HG03575 (cell line): ENCODE results near the gene ZNF385D.

ENCODE experiments used
- ATAC-seq: cut with Tn5 transposase; IDR thresholded peaks from one replicate; pipeline ENCODE4 v1.9.1; 2021; ENCODE audit not compliant: unreplicated experiment, insufficient number of reproducible peaks, low FRiP score; ENCODE audit errors: extremely low read depth

The ZNF385D gene

DNA sequence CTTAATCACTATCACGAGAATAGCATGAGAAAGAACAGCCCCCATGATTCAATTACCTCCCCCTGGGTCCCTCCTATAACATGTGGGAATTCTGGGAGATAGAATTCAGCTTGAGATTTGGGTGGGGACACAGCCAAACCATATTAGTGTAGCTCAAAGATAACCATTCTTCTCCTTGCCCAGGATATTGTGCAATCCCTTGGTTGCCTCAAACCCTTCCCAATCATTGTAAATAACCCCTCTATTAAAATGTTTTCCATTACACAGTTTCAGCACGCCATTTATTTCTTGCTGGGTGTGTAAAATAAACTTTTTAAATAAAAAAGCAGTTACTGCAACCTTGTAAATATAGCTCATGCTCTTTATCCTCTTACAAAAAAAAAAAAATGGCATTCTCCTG is 47.7 kb downstream of the ZNF385D start:
- no peak for ATAC-seq

DNA sequence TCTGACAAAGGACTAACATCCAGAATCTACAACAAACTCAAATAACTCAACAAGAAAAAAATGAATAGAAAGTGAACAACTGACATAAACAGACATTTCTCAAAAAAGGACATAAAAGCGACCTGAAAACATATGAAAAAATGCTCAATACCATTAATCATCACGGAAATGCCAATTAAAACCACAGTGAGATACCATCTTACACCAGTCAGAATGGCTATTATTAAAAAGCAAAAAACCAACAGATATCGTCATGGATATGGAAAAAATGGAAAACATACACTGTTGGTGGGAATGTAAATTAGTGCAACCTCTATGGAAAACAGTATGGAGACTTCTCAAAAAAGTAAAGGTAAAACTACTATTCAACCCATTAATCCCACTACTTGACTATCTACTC is 53.3 kb downstream of the ZNF385D start:
- ATAC-seq, result no peak

DNA sequence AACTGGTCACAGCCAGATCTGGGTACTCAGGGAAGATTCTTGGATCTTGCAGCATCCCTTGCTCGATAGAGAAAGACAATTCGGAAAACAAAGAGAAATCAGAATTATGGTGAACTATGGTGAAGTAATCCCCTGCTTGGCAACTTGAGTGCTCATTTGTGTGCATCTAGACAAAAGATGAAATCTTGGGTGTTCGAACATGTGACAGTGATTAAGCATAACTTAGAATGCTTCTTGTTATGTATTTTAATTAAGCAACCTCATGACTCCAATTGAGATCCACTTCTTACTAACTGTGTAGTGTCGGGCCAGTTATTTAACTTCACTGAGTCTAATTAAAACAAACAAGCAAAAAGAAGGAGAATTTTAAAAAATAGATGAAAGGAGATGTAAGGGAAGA is 56.5 kb downstream of the ZNF385D start:
- ATAC-seq, result no peak

DNA sequence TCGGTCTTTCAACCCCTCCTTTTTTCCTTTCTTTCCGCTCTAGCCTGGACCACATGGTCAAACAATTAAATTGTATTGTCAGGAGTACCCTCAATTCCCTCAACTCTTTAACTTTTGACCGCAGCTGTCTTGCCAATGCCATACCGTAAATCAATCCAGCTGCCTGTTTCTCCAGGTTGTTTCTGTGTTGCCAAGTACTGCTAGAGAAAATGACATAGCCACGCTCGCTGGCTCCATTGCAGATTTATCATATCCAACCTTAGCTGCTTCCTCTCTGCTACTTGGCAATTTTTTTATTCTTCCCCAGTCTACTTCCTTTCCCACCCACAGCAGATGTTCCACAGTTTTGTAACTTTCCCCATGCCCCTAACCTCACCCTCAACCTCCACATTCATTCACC is 60.0 kb downstream of the ZNF385D start:
- ATAC-seq, result no peak

DNA sequence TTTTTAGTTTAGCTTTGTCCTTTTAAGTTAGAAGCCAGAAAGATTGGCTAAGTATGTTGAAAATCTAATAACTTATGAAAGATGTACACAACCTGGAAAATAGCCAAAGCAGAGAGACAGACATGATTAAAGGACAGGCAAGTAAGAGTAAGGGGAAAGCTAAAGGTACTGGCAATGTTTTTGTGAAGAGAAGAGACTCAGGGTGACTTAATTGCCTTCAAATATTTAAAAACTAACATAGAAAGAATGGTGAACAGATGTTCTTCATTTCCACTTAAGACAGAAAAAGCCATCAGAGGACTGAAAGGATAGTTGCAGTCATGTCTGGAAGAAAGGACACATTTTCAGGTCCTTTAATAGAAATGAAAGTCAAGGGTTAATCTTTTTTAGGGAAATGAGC is 68.8 kb downstream of the ZNF385D start:
- ATAC-seq, result no peak

DNA sequence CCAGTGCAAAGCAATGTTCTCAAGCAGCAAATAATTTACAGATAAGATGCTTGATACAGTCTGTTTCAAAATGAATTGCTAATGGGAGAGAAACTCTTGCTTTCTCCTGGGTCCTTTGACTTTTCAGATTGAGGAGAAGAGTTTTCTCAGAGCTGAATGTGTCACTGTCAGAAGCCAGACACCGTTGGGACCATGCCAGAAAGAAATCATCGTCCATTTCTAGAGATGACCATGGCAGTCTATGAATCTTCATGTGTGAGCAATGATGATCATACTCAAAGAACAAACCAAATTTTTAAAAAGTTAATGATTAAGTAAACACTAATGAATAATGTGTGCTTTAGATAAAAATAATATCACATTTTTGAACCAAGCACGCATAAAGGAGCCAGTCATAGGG is 77.6 kb downstream of the ZNF385D start:
- no peak for ATAC-seq

DNA sequence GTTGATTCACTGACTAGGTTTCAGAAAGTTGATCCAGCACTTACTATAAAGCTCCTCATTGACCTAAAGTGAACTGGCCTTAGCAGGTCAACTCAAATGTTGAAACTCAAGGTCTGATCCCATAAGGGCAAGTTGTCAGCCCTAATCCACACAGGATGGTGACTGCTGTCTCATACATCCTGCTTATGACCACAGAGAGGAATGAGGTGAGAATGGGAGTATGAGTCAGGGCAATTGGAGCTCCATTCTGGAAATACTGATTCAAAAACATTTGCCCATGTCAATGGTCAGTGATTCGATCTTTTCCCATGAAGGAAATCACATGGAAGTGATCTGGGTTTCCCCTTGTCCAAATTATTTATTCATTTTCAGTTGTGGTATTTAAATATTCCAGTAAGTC is 78.7 kb downstream of the ZNF385D start:
- ATAC-seq, result no peak

DNA sequence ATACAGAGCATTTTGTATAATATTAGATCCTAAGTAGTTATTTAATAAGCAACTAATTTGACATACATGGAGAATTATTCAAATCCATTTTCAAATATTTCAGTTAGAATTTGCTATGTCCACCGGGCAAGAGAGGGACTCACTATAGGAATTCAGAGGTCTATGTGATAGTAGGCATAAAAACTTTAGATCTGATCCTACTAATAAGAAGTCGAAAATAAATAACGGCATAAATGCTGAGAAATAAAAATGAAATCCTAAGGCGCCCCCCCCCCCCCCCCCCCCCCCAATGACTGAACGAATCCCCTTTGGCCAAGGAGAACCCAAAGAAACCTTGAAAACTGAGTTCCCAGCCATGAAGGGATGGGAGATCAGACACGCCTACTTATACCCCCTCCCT is 80.6 kb downstream of the ZNF385D start:
- ATAC-seq, result no peak

DNA sequence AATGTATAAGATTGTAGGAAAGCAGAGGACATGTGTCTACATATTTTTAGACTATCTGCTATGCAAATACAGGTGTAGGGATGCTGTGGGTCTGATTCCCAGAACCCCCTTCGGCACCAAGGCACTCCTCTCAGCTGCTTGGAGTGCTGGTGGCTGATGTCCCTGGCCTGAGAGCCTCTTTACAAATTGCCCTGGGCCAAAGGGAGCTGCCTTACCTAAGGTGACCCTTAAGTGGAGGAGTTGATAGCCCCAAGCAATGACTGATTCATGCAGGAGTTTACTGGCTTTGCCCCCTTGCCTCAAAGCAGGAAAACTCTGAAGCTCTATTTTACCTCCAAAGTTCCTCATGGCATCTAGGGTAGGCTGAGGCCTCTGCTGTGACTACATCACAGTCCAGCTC is 83.0 kb downstream of the ZNF385D start:
- no peak for ATAC-seq

DNA sequence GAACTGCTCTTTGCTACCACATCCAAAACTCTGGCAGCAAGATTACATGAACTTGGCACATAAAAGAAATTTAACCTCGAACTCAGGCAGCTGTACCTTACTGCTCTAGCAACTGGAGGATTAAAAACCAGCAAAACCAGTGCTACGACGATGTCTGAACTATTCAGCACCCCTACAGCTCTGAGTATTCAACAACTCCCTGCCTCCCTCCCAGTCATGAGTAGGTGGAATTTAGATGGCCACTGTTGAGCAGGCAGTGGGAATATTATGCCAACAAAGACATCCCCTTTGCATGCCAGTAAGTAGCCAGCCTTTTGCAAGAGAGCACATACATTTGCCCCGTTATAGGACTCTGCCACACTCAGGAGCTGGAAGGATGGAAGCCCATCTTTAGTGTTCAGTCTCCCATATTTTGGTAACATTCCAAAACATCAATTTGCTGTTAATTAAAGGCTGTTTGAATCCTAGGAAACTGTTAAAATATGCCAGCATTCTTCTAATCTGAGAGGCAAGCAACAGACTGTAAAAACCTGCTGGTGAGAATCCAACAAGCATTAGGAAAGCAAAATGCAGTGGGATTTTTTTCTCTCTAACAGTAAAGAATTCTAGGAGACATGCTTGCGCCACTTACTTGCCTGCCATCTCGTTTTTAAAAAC is 85.4 kb downstream of the ZNF385D start:
- no peak for ATAC-seq

DNA sequence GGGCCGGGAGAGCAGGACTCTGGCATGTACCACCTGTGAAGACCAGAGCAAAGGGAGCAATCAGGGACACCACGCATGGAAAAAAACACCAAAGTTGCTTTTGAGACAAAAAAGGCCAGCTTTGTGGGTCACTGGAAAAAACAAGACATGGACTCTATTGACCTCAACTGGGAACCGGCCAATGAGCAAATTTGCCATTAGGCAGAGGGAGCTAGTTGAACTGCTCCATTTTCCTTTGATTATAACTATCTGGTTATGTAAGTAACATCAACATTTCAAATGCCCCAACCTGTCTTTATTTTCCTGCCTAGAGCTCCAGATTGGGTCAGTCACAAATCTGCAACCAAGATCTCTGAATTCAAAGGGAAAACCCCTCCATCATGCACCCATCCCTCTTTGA is 86.0 kb downstream of the ZNF385D start:
- no peak for ATAC-seq

DNA sequence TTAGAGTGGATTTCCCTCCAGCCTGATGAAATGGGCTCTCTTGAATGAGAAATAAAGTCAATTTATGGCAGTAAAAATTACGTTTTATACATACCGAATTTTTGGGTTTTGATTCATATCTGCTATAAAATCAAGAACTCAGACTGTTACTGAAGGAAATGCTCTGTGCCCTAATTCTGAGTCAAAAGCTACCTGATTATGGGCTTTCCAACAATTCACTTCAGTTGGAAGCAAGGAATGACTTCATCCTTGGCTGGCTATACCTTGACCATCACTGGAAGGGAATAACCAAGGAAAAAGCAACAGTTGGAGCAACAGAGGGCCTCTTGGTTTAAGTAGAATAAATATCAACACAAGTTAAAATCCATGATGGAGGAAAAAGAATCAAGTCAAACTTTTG is 88.6 kb downstream of the ZNF385D start:
- no peak for ATAC-seq

DNA sequence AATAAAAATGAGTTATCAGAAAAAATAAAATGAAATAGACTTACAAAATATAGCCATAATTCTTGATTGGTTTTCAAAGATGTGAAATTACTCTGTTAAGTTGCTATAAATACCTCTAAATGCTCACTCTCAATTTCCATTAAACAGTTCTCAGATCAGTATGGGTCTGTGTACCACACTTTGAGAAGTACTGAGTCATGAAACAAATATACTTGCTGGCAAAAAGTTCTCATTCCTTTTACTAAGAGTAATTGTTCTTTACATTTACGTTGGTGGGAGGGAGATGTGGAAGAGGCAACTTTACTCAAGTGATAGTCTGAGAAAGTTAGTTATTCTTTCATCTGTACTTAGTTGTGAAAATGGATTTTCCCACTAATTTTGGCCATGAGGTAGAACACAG is 96.3 kb downstream of the ZNF385D start:
- ATAC-seq, result no peak

DNA sequence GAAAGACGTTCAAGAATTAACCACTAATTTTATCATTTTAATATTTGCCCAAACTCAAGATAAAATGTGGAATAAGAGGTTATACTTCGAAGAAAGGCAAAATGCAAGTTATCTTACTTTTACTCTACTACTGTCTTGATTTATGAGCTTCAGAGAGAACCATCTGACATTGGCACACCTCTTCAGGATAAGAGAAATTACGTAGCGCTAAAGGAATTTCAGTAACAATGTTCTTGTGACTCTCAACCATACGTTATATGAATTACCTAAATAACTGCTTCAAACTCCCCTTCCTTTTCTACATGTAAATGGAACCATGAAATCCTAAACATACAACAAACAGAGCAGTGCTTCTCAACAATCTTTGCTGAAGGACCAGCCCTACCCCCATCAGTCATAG is 96.8 kb downstream of the ZNF385D start:
- ATAC-seq, result no peak

DNA sequence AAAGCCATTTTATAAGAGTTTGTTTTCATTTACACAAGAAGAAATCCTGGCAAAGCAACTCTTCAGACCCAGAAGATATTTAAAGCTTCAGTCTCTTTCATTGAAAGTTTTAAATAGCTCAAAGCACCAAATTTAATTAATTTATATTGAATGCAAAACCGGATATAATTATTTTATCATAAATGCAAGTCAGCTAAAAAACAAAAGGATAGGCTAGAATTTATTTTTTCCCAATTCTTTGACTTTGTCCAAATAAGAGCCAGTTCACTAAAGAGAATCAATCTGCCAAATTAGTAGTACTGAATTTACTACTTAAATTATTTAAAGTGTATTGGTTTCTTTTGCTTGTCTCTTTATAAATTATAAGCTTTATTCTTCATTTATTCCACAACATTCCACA is 101.5 kb downstream of the ZNF385D start:
- no peak for ATAC-seq

DNA sequence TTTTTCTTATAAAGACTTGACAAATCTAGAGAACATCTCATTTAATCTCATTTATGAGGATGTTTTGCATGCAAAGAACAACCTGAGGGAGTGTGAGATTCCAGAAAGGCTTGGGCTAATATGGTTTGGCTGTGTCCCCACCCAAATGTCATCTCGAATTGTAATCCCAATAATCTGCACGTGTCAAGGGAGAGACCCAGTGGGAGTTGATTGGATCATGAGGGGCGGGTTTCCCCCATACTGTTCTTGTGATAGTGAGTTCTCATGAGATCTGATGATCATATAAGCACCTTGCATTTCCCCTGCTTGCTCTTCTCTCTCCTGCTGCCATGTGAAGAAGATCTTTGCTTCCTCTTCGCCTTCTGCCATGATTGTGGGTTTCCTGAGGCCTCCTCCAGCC is 103.0 kb downstream of the ZNF385D start:
- ATAC-seq, result no peak

DNA sequence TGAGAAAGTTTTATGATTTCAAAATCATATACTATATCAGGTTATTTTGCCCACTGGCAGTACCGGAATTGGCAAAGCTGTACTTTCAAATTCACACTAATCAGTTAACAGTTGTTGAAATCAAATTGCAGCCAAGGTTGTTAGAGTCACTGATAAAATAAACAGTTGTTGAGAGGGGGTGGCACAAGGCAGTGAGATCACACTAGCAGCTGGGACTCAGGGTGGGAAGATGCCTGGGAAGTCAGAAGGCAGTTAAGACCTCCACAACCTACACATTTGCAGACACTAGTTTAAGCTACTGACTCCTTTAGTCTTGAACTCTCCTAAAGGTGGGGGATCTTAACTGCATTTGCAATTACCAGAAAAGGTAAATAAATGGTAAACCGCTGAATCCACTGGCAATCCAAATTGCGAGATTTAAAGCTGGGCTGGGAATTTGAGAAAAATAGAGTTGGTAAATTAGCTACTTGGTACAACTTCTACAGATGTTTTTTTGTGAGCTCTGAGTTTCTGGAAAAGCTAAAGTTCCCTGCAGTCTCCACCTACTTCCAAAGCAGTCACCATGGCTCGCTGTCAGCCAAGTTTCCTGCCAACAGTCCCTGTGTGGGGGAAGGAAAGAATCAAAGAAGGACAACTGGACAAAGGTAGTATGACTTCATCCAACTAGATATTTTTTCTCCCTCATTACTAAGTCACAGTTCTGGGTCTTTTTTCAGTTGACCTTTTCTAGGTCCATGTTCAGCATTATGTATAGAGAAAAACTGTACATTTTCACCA is 105.7 kb downstream of the ZNF385D start:
- ATAC-seq, result no peak

DNA sequence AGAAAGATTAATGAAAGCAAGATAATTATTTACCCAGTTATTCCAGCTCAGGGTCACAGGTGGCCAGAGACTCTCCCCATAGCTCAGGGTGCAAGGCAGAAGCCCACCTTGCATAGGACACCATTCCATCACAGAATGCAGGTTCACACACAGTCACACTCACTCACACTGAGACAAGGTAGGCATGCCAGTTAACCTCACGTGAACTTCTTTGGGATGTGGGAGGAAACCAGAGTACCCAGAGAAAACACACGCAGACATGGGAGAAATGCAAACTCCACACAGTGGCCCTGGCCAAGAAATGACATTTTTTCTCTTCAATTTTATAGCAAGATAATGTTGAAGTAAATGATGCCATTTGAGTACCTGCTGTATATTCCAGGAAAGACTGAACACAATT is 106.7 kb downstream of the ZNF385D start:
- ATAC-seq, result no peak

DNA sequence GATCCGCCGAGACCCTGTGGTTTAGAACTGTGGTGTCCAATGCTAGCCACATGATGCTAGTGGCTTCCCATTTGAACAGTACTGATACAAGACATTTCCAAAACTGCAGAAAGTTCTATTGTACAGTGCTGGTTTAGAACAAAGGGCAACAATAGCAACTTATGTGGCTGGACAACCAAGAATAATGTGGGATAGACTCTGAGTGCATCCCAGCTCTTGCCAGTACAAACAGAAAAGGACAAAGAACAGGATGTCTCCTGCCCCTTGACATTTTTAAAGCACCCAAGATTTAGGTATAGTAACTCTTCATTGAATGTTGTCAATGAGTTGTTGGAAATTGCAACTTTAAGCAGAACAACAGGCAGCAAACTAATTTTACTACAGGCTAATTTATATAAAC is 107.3 kb downstream of the ZNF385D start:
- ATAC-seq, result no peak

DNA sequence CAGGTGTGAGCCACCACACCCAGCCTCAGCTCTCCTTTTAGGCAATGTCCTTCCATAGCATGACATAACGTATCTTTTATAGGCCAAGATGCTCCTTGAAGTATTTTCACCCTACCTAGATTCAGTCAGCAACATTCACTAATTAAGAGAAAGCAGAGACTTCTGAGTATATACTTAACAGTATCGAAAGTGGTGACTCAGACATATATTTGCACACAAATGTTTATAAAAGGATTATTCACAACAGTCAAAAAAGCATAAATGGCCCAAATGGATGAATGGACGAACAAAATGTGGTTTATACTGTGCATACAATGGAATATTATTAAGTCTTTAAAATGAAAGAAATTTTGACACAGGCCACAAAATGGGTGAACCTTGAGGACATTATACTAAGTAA is 108.6 kb downstream of the ZNF385D start:
- no peak for ATAC-seq

DNA sequence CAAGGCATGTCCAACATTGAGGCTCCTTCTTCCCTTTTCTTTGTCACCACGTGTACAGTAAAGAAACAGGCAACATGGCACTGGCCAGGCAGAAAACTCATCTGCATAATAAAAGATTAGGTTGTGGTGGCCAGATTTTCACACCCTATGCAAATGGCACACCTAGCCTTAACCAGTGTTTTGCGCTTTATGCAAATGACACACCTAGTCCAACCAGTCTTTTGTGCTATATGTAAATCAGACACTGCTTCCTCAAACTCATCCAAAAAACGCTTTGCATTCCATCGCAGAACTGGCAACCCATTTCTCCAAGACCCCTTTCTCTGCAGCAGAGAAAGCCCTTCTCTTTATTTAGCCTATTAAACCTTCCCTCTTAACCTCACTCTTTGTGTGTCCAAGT is 109.1 kb downstream of the ZNF385D start:
- no peak for ATAC-seq
